ENCODE data around the gene GLUL. TPM values are rescaled to one million over a fixed set of nuclear protein-coding genes. Genes with fewer than 3 reads are reported as not detected.
A peak's percentile ranks its signal among the peaks of the same experiment; 100 is the strongest.

GLUL gene
- total RNA-seq, 4 donors from 2014 or later, result 379 to 565 (median 483) TPM

DNA sequence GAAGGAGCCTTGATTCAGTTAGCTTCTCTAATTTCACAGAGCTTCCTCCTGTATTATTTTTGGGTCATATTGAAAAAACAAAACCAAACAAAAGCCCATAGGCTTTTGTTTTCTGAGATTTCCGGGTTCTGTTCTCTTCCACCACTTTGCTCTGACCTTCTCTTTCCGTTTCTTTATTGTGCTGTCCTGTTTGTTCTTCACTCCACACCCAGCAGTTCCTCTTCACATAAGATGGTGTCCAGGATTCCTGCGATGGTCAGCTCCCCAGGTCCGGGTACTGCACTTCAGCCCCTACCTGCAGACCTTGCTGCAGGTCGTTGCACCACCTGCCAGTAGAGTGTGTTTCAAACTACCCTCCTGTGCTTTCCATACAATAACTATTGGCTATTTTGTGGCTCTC lies 44.6 kb downstream of the GLUL start:
- Histone ChIP-seq H3K4me1 (no peaks in the 10 kb centered on the region), H3K9me3 (no peaks in the 10 kb centered on the region), H3K27me3 (no peaks in the 10 kb centered on the region), H3K36me3 (no peaks in the 10 kb centered on the region), H3K27ac (no peak overlapping the region), H3K4me3 (no peak overlapping the region)
- intact Hi-C loops (cut with DNase I; ENCODE audit: low total_unique reads), result no loop called here
- TF ChIP-seq CTCF (IDR thresholded peaks at IDR 0.05) (no peak), POLR2A (IDR thresholded peaks at IDR 0.05) (no peak)
- no peak for DNase-seq

- H3K4me3 ChIP-seq, result no peak overlapping the region
- H3K27me3 ChIP-seq, result no peaks in the 10 kb centered on the region
- no peaks in the 10 kb centered on the region for H3K4me1 ChIP-seq
- no peaks in the 10 kb centered on the region for H3K36me3 ChIP-seq
- peak; percentile 25 to 35 for DNase-seq
- TF ChIP-seq CTCF (IDR thresholded peaks at IDR 0.05) (no peak), POLR2A (IDR thresholded peaks at IDR 0.05) (no peak)
- peak overlapping the region; percentile 52 to 53 for H3K27ac ChIP-seq
- H3K9me3 ChIP-seq, result no peaks in the 10 kb centered on the region
- intact Hi-C loops (cut with DNase I; ENCODE audit: low total_unique reads), result no loop called here
Observed at GRCh38 chr1:182340233-182341058, 51.1 kb downstream of the GLUL start.

DNA sequence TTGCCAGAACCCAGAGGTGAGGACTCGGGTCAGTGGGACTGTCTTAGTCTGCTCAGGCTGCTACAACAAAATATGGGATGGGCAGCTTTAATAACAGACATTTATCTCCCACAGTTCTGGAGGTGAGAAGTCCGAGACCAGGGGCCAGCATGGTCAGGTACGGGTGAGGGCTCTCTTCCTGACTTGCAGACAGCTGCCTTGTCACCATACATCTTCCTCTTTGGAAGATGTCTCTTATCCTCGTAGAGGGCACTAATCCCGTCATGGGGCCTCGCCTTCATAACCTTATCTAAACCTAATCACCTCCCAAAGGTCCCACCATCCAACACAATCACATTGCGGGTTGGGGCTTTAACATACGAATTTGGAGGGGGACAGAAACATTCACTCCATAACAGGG lies 51.9 kb downstream of the GLUL start:
- Histone ChIP-seq H3K27me3 (no peaks in the 10 kb centered on the region), H3K27ac (peak overlapping the region in 1 of 2 donors; percentile 53), H3K9me3 (no peaks in the 10 kb centered on the region), H3K4me3 (no peak overlapping the region), H3K36me3 (no peaks in the 10 kb centered on the region), H3K4me1 (no peaks in the 10 kb centered on the region)
- intact Hi-C loops (cut with DNase I; ENCODE audit: low total_unique reads), result no loop called here
- no peak for TF ChIP-seq CTCF (IDR thresholded peaks at IDR 0.05)
- no peak for DNase-seq

DNA sequence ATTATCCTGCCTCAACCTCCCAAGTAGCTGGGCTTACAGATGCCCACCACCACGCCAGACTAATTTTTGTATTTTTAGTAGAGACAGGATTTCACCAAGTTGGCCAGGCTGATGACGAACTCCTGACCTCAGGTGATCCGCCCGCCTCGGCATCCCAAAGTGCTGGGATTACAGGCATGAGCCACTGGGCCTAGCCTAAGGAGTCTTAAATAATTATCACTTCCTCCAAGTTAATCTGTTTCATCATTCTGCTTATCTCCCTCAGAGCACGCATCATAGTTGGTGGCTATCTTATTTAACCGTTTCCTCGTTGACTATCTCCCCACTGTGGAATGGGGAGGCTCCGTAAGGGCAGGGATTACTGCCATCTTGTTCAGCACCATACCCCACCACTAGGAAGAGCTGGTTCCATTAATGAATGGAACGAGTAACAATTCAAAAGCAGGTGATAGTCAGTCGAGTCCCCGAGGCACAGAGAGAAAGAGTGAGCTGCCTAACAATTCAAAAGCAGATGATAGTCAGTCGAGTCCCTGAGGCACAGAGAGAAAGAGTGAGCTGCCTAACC lies 52.7 kb downstream of the GLUL start:
- no peaks in the 10 kb centered on the region for H3K9me3 ChIP-seq
- no peak for DNase-seq
- no peak for TF ChIP-seq CTCF (IDR thresholded peaks at IDR 0.05)
- TF ChIP-seq POLR2A (IDR thresholded peaks at IDR 0.05), result no peak
- H3K4me3 ChIP-seq, result no peak overlapping the region
- no peaks in the 10 kb centered on the region for H3K27me3 ChIP-seq
- H3K27ac ChIP-seq, result peak overlapping the region; percentile 61 to 70
- H3K4me1 ChIP-seq, result no peaks in the 10 kb centered on the region
- no peaks in the 10 kb centered on the region for H3K36me3 ChIP-seq
- intact Hi-C loops (cut with DNase I; ENCODE audit: low total_unique reads), result no loop called here

Measured in uterus (tissue), 4 donors.